Retinal pigment epithelial cell (primary cell): Measurements from ENCODE around the gene MMAA.
"Not testable (repeated sequence)": the region's sequence is repeated elsewhere in the genome, so short reads cannot be mapped to it uniquely, and the experiment has no call there.

Experiments
- DNase-seq: peaks from one replicate; pipeline ENCODE4 v3.0.0-alpha.2; 2010; ENCODE audit warnings: low read depth
- H3K4me3 ChIP-seq: 2 replicates; pipeline ENCODE4 v1.5.1; 2011; ENCODE audit warnings: mild to moderate bottlenecking, low read length, control low read depth, moderate library complexity
- TF ChIP-seq, protein P1 (sequence below): conservative IDR thresholded peaks from 2 replicates; pipeline ENCODE4 v1.5.1; 2011; ENCODE audit warnings: low read depth, low read length, control low read depth, inconsistent platforms

Gene MMAA

GRCh38 chr4:145690610-145691009 lies 71.4 kb downstream of the MMAA start:
- TF ChIP-seq, protein P1, sequence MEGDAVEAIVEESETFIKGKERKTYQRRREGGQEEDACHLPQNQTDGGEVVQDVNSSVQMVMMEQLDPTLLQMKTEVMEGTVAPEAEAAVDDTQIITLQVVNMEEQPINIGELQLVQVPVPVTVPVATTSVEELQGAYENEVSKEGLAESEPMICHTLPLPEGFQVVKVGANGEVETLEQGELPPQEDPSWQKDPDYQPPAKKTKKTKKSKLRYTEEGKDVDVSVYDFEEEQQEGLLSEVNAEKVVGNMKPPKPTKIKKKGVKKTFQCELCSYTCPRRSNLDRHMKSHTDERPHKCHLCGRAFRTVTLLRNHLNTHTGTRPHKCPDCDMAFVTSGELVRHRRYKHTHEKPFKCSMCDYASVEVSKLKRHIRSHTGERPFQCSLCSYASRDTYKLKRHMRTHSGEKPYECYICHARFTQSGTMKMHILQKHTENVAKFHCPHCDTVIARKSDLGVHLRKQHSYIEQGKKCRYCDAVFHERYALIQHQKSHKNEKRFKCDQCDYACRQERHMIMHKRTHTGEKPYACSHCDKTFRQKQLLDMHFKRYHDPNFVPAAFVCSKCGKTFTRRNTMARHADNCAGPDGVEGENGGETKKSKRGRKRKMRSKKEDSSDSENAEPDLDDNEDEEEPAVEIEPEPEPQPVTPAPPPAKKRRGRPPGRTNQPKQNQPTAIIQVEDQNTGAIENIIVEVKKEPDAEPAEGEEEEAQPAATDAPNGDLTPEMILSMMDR = no peak
- H3K4me3 ChIP-seq = no peak overlapping the region
- no peak for DNase-seq

DNA sequence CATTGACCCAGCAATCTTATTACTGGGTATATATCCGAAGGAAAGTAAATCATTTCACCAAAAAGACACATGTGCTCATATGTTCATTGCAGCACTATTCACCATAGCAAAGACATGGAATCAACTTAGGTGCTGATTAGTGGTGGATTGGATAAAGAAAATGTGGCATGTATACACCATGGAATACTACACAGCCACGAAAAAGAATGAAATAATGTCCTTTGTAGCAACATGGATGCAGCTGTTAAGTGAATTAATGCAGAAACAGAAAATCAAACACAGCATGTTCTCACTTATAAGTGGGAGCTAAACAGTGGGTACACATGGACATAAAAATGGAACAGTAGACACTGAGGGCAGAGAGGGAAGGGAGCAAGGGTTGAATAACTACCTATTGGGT lies 72.2 kb downstream of the MMAA start:
- DNase-seq, H3K4me3 ChIP-seq: not testable (repeated sequence)

DNA sequence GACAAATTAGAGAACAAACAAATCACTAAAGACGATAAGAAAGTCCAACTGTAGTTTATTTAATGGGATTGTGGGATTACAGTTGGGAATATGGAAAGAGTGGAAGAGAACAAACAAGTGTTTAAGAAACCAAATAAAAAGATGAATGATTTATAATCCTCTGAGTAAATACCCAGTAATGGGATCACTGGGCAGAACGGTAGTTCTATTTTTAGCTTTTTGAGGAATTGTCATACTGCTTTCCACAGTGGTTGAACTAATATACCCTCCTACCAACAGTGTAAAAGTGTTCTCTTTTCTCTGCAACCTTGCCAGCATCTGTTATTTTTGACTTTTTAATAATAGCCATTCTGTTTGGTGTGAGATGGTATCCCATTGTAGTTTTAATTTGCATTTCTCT lies 75.7 kb downstream of the MMAA start:
- no peak overlapping the region for H3K4me3 ChIP-seq
- DNase-seq = no peak
- TF ChIP-seq, protein P1 = no peak

DNA sequence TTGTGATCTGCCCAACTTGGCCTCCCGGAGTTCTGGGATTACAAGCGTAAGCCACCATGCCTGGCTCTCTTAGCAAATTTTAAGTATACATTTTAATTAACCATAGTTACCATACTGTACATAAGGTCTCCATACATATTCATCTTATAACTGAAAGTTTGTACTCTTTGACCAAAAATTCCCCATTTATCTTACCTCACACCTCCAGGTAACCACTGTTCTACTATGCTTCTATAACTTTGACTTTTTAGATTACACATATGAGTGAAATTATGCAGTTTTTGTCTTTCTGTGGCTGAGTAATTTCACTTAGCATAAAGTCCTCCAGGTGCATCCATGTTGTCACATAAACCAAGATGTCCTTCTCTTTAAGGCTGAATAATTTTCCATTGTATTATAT lies 78.1 kb downstream of the MMAA start:
- DNase-seq = no peak
- H3K4me3 ChIP-seq = no peak overlapping the region
- TF ChIP-seq, protein P1 = no peak

- H3K4me3 ChIP-seq = no peak overlapping the region
- TF ChIP-seq, protein P1 = no peak
- DNase-seq = no peak
These were observed 79.3 kb downstream of the MMAA start for GRCh38 chr4:145698507-145698906.

DNA sequence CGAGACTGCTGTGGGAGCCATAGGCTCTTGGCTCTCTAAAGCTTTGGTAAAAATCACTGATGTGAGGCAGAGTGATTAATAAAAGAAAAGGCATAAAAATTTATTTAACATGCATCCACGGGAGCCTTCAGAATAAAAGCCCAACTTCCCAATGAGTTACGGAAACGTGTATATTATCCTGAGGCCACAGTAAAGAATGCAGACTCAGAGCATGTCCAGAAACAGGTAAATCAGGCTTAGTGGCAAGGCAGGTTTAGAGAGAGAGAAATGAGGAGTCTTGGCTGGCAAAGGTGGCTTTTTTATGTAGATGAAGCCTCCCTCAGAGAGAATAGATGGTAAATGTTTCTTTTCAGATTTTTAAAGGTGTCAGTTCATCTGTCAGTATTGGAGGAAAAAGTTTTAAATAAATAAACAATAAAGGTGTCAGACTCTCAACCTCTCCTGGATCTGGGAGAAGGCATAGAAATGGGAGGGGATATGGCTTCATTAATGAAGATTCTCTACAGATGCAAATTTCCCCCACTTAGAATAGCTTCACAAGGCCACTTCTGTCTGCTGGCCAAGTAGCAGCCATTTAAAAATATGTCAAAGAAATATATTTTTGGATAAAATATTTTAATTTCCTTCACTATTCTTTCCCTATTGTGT lies 84.8 kb downstream of the MMAA start:
- DNase-seq = no peak
- H3K4me3 ChIP-seq = no peak overlapping the region
- TF ChIP-seq, protein P1 = no peak

DNA sequence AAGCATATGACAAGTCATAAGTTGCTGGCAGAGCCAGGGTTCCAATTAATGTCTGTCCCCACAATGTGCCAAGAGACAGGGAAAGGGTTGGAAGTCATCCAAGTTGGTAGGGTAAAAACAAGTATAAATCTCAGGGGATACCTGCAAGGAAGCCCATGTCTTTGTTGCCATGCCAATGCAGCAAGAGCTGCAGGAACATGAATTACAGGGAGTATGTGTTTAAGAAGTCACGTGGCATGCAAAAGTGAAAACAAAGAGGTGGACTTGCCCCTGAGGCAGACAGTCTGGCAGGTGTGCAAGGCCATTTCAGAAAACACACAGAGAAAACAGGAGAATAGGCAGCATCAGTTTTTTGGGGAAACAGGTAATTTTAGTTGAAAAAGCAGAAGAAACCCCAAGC lies 90.2 kb downstream of the MMAA start:
- TF ChIP-seq, protein P1 = no peak
- DNase-seq = no peak
- no peak overlapping the region for H3K4me3 ChIP-seq
